ENCODE results near the gene PDCD11. TPM values are rescaled to one million over a fixed set of nuclear protein-coding genes. Genes with fewer than 3 reads are reported as not detected.

Gene PDCD11
- total RNA-seq, 1 experiment from 2014 or later = 78.8 TPM

GRCh38 chr10:103457176-103457712 lies 60.8 kb downstream of the PDCD11 start:
- Mint-ChIP-seq H3K4me1 (peaks cover 3% of the 10 kb centered on the region; the same call in 1 of the 2 replicates), H3K9me3 (no peaks in the 10 kb centered on the region), H3K4me3 (no peak overlapping the region), H3K36me3 (no peaks in the 10 kb centered on the region), H3K27me3 (ENCODE audit: low read depth) (no peaks in the 10 kb centered on the region), H3K27ac (no peak overlapping the region)
- ChIA-PET CTCF (interaction anchor here (1.0 kb wide), 1 partner anchor 26 kb away, joined by 4 read pairs; no protein-coding TSS in a partner anchor), POLR2A (no interaction called here)
- DNase-seq (ENCODE audit: low spot score) = no peak
- no peak for ATAC-seq
- TF ChIP-seq, protein P1, sequence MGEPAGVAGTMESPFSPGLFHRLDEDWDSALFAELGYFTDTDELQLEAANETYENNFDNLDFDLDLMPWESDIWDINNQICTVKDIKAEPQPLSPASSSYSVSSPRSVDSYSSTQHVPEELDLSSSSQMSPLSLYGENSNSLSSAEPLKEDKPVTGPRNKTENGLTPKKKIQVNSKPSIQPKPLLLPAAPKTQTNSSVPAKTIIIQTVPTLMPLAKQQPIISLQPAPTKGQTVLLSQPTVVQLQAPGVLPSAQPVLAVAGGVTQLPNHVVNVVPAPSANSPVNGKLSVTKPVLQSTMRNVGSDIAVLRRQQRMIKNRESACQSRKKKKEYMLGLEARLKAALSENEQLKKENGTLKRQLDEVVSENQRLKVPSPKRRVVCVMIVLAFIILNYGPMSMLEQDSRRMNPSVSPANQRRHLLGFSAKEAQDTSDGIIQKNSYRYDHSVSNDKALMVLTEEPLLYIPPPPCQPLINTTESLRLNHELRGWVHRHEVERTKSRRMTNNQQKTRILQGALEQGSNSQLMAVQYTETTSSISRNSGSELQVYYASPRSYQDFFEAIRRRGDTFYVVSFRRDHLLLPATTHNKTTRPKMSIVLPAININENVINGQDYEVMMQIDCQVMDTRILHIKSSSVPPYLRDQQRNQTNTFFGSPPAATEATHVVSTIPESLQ (CRISPR knock-in tag; IDR thresholded peaks at IDR 0.05) = no peak
- TF ChIP-seq SP1 (CRISPR knock-in tag; conservative IDR thresholded peaks at IDR 0.05) (no peak), OVOL2 (CRISPR knock-in tag; IDR thresholded peaks at IDR 0.05; ENCODE audit: borderline replicate concordance) (no peak), USF1 (CRISPR knock-in tag; IDR thresholded peaks at IDR 0.05) (no peak), ATF1 (CRISPR knock-in tag; IDR thresholded peaks at IDR 0.05) (no peak), ZNF263 (CRISPR knock-in tag; IDR thresholded peaks at IDR 0.05; ENCODE audit: low read depth) (no peak), MXD4 (CRISPR knock-in tag; IDR thresholded peaks at IDR 0.05; ENCODE audit: borderline replicate concordance) (no peak), PREB (CRISPR knock-in tag; IDR thresholded peaks at IDR 0.05; ENCODE audit: borderline replicate concordance) (no peak), ERG (CRISPR knock-in tag; IDR thresholded peaks at IDR 0.05) (no peak), JUN (CRISPR knock-in tag; IDR thresholded peaks at IDR 0.05) (no peak), CREB1 (CRISPR knock-in tag; IDR thresholded peaks at IDR 0.05) (no peak), IRF2 (CRISPR knock-in tag; IDR thresholded peaks at IDR 0.05; ENCODE audit: borderline replicate concordance, low read depth) (no peak), FOXK1 (CRISPR knock-in tag; IDR thresholded peaks at IDR 0.05) (no peak)
- TF ChIP-seq, protein P2, sequence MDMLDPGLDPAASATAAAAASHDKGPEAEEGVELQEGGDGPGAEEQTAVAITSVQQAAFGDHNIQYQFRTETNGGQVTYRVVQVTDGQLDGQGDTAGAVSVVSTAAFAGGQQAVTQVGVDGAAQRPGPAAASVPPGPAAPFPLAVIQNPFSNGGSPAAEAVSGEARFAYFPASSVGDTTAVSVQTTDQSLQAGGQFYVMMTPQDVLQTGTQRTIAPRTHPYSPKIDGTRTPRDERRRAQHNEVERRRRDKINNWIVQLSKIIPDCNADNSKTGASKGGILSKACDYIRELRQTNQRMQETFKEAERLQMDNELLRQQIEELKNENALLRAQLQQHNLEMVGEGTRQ (CRISPR knock-in tag; IDR thresholded peaks at IDR 0.05) = no peak

DNA sequence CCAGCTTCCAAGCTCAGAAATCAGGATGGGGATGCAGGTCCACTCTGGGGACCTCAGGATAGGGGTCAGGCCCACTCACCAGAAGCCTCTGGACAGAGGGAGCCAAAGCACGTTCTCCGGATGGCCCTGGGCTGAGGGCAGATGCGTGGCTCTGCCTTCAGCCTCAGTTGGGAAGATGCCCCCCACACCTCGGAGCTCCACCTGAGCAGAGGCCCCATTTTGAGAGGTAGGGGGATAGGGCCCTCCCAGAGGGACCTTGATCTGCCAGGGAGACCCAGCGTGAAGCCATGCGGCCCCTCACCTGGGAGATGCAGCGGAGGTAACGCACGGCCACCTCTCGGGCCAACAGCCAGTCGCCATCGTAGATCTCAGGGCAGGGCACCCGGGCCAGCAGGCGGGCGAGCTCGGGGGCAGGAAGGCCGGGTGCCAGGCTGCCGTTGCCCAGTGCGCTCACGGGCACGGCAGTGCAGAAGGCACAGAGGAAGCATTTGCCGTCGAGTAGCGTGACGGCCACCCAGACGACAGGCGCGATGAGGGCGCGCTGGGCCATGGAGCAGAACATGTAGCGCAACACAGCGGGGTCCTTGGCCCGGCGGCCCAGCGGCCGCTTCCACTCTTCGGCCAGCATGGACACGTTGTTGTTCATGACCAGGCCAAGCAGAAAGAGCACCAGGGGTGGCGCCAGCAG lies 61.6 kb downstream of the PDCD11 start:
- no peaks in the 10 kb centered on the region for H3K9me3 Mint-ChIP-seq
- H3K4me1 Mint-ChIP-seq = peaks cover 3% of the 10 kb centered on the region; the same call in 1 of the 2 replicates
- ChIA-PET POLR2A (no interaction called here), CTCF (interaction anchor here (0.6 to 2.1 kb wide), 7 partner anchors 12 to 228 kb away, joined by 3 to 25 read pairs (median 4); no protein-coding TSS in a partner anchor)
- H3K27me3 Mint-ChIP-seq (ENCODE audit: low read depth) = no peaks in the 10 kb centered on the region
- no peak overlapping the region for H3K27ac Mint-ChIP-seq
- H3K36me3 Mint-ChIP-seq = no peaks in the 10 kb centered on the region
- H3K4me3 Mint-ChIP-seq = no peak overlapping the region
- ATAC-seq (no peak), DNase-seq (ENCODE audit: low spot score) (no peak)
- TF ChIP-seq MLX (CRISPR knock-in tag; IDR thresholded peaks at IDR 0.05) (no peak), TEAD1 (CRISPR knock-in tag; IDR thresholded peaks at IDR 0.05) (no peak), ESRRA (CRISPR knock-in tag; IDR thresholded peaks at IDR 0.05; ENCODE audit: borderline replicate concordance) (no peak), TEAD4 (CRISPR knock-in tag; IDR thresholded peaks at IDR 0.05) (no peak), JAZF1 (CRISPR knock-in tag; IDR thresholded peaks at IDR 0.05) (no peak), ZNF423 (CRISPR knock-in tag; IDR thresholded peaks at IDR 0.05) (no peak), ZNF232 (CRISPR knock-in tag; IDR thresholded peaks at IDR 0.05) (no peak)
- TF ChIP-seq, protein P3, sequence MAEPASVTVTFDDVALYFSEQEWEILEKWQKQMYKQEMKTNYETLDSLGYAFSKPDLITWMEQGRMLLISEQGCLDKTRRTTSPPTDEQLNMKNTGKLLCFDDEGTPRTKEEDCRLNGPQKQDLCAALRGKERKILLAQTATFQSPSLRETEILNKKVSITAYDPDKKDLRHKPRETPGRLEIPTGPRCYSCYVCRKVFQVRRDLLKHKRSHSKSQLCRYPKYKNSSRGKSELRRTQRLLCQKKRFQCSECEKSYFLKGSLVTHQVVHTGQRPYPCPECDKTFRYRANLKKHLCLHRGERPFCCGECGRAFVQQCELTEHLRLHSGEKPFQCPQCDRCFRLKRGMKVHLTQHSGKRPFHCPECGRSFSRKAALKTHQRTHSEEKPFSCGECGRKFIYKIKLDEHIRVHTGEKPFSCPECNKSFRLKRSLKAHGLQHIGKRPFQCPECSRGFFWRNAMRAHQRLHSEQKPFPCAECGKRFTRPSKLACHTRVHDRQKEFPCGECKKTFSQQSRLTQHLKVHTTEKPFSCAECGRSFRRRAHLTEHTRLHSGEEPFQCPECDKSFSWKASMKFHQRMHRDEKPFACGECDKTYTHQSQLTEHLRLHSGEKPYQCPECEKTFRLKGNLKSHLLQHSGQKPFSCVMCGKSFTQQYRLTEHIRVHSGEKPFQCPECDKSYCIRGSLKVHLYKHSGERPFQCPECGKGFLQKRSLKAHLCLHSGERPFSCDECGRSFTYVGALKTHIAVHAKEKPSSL (CRISPR knock-in tag; conservative IDR thresholded peaks at IDR 0.05) = no peak
